NB4 (cell line): ENCODE results near the gene CROT.

ENCODE experiments used
- CTCF ChIP-seq: IDR thresholded peaks from one replicate; pipeline ENCODE4 v1.5.1; 2012; ENCODE audit warnings: low read depth, low read length
- MAX ChIP-seq: IDR thresholded peaks from 2 replicates; pipeline ENCODE4 v1.6.1; 2011; ENCODE audit warnings: low read depth, low read length
- MYC ChIP-seq: IDR thresholded peaks from 2 replicates; pipeline ENCODE4 v1.6.1; 2011; ENCODE audit warnings: low read depth, low read length
- POLR2A ChIP-seq: IDR thresholded peaks from 2 replicates; pipeline ENCODE4 v1.6.1; 2011; ENCODE audit warnings: mild to moderate bottlenecking; ENCODE audit not compliant: insufficient read length; ENCODE audit errors: extremely low read depth

- TF ChIP-seq CTCF (no peak), MAX (no peak), MYC (no peak), POLR2A (no peak)
Observed at GRCh38 chr7:87336136-87336535, 9.3 kb upstream of the CROT start.
